ENCODE data around the gene PRKAA2. TPM values are rescaled to one million over a fixed set of nuclear protein-coding genes. Genes with fewer than 3 reads are reported as not detected.

Gene PRKAA2
- total and polyA plus RNA-seq, 2 of the 13 experiments (the other 11 are each of a cell fraction or from before 2014, with no cell fraction given), result 6.0 to 7.5 TPM

DNA sequence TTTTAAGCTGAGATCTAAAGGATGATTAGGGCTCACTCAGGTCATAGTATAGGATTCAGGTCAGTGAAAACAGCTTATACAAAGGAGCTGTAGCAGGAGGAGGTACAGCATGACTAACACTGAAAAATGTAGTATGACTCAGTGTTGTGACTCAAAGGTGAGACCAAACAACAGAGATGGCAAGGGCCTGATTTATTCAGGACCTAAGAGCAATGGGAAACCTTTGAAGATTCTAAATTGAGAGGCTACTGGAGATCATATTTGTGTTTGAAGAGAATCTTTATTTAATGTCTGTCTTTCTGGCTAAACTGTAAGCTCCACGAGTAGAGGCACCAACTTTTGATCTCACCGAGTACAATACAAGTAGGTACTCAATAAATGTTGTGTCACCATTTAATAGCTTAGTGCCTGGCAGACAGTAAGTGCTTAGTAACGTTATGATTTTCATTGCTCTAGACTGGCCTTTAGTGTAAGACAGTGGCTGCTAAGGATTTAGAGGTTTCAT is 43.5 kb downstream of the PRKAA2 start (continued):
- TF ChIP-seq ZNF256 (CRISPR knock-in tag; conservative IDR thresholded peaks at IDR 0.05) (no peak), FOSL1 (CRISPR knock-in tag; IDR thresholded peaks at IDR 0.05; ENCODE audit: borderline replicate concordance) (peak; percentile 92), HOXA9 (CRISPR knock-in tag; IDR thresholded peaks at IDR 0.05; ENCODE audit: borderline replicate concordance) (no peak), HNRNPUL1 (IDR thresholded peaks at IDR 0.05; ENCODE audit: low read depth, low read length) (no peak), RARA (CRISPR knock-in tag; IDR thresholded peaks at IDR 0.05) (peak; percentile 88), EED (CRISPR knock-in tag; IDR thresholded peaks at IDR 0.05) (no peak), HMG20B (CRISPR knock-in tag; conservative IDR thresholded peaks at IDR 0.05) (peak; percentile 72; the same call in 1 of the 2 replicates), ZNF44 (CRISPR knock-in tag; IDR thresholded peaks at IDR 0.05) (no peak), BCLAF1 (IDR thresholded peaks at IDR 0.05) (no peak), PAXIP1 (CRISPR knock-in tag; conservative IDR thresholded peaks at IDR 0.05) (peak; percentile 83), ARNT2 (CRISPR knock-in tag; IDR thresholded peaks at IDR 0.05; ENCODE audit: low read depth) (no peak), SMARCC2 (IDR thresholded peaks at IDR 0.05) (no peak), NCOR1 (IDR thresholded peaks at IDR 0.05; ENCODE audit: borderline replicate concordance, low read length) (peak; percentile 53; the same call in 1 of the 2 replicates)
- TF ChIP-seq, protein P1, sequence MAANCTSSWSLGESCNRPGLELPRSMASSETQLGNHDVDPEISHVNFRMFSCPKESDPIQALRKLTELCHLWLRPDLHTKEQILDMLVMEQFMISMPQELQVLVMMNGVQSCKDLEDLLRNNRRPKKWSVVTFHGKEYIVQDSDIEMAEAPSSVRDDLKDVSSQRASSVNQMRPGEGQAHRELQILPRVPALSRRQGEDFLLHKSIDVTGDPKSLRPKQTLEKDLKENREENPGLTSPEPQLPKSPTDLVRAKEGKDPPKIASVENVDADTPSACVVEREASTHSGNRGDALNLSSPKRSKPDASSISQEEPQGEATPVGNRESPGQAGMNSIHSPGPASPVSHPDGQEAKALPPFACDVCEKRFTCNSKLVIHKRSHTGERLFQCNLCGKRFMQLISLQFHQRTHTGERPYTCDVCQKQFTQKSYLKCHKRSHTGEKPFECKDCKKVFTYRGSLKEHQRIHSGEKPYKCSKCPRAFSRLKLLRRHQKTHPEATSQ (CRISPR knock-in tag; IDR thresholded peaks at IDR 0.05; ENCODE audit: borderline replicate concordance), result no peak
- TF ChIP-seq, protein P2, sequence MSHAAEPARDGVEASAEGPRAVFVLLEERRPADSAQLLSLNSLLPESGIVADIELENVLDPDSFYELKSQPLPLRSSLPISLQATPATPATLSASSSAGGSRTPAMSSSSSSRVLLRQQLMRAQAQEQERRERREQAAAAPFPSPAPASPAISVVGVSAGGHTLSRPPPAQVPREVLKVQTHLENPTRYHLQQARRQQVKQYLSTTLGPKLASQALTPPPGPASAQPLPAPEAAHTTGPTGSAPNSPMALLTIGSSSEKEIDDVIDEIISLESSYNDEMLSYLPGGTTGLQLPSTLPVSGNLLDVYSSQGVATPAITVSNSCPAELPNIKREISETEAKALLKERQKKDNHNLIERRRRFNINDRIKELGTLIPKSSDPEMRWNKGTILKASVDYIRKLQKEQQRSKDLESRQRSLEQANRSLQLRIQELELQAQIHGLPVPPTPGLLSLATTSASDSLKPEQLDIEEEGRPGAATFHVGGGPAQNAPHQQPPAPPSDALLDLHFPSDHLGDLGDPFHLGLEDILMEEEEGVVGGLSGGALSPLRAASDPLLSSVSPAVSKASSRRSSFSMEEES (CRISPR knock-in tag; IDR thresholded peaks at IDR 0.05), result 0 out of 2 replicates have a peak, but pooled peaks have one; percentile 43

Measured in HepG2 (cell line).